Neural crest cell (in vitro differentiated cells): ENCODE data around the gene OXCT2. TPM values are rescaled to one million over a fixed set of nuclear protein-coding genes. Genes with fewer than 3 reads are reported as not detected.
"Not testable (repeated sequence)": the region's sequence is repeated elsewhere in the genome, so short reads cannot be mapped to it uniquely, and the experiment has no call there.

Source experiments
- DNase-seq: peaks from one replicate; pipeline ENCODE4 v3.0.0; 2021; ENCODE audit warnings: low read depth, mixed read lengths, low spot score
- H3K27ac Mint-ChIP-seq: one replicate; pipeline ENCODE4 v1.8.0; 2021; ENCODE audit warnings: mild to moderate bottlenecking, mixed read lengths; ENCODE audit not compliant: unreplicated experiment
- H3K27me3 Mint-ChIP-seq: 2 replicates; pipeline ENCODE4 v1.8.0; 2021; ENCODE audit warnings: low read depth, mild to moderate bottlenecking, mixed read lengths
- H3K36me3 Mint-ChIP-seq: 2 replicates; pipeline ENCODE4 v1.8.0; 2021; ENCODE audit warnings: low read depth, mild to moderate bottlenecking, mixed read lengths
- H3K4me1 Mint-ChIP-seq: 2 replicates; pipeline ENCODE4 v1.8.0; 2021; ENCODE audit warnings: mixed read lengths
- H3K4me3 Mint-ChIP-seq: one replicate; pipeline ENCODE4 v1.8.0; 2021; ENCODE audit warnings: mild to moderate bottlenecking, mixed read lengths
- H3K9me3 Mint-ChIP-seq: 2 replicates; pipeline ENCODE4 v1.8.0; 2021; ENCODE audit warnings: mixed read lengths
- CTCF ChIP-seq: fragments of 200-600 bp; sonication (generic); conservative IDR thresholded peaks from 2 replicates; pipeline ENCODE4 v1.5.0; 2021; ENCODE audit warnings: antibody characterized with exemption, mild to moderate bottlenecking
- total RNA-seq: library from RNA; stranded (reverse); gene quantifications from 2 replicates; pipeline ENCODE4 v1.2.1, GENCODE V29; 2021

The OXCT2 gene
- total RNA-seq, 1 donor from 2014 or later: 0.77 TPM

- H3K36me3 Mint-ChIP-seq, H3K4me1 Mint-ChIP-seq, H3K27me3 Mint-ChIP-seq, DNase-seq, H3K27ac Mint-ChIP-seq, H3K9me3 Mint-ChIP-seq: not testable (repeated sequence)
- peak overlapping the region; percentile 38 for H3K4me3 Mint-ChIP-seq
Observed at GRCh38 chr1:39770100-39771021, 787 bp downstream of the OXCT2 start.

DNA sequence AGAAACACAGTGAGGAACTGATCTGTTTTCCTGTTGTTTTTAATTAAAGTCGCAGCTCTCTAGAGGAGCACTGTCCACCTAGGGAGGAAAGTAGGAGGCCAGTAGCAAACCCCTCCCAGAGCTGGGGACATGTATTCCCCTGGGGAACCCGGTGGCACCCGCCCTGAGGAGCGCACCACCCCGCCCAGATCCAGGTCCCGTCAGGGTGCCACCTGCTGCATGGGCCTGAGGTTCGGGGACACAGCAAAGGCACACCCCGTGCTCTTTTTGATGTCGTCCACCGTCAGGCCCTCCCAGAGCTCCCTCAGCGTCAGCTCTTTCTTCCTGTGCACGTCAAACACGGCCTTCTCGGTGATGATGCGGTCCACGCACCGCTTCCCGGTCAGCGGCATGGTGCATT, 1.6 kb downstream of the OXCT2 start:
- H3K36me3 Mint-ChIP-seq, H3K27me3 Mint-ChIP-seq, H3K4me3 Mint-ChIP-seq, H3K4me1 Mint-ChIP-seq, DNase-seq, H3K9me3 Mint-ChIP-seq, H3K27ac Mint-ChIP-seq: not testable (repeated sequence)

DNA sequence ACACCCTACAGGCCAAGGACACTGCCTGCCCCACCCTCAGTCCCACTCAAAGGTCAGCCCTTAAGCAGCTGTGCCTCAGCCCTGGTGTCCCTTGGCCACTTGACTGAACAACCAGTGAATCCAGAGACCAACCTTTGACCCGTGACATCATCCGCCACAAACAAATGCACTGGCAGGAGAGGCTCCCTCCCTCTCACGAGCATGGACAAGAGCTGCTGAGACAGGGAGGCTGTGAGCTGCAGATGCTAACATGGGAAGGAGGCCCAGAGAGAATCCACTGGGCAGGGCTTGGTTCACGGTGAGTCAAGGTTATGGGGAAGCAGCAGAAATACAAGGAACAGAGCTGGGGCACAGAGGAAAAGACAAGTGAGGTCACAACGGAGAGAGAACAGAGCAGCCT, 4.7 kb downstream of the OXCT2 start:
- H3K4me3 Mint-ChIP-seq, H3K9me3 Mint-ChIP-seq, H3K27ac Mint-ChIP-seq, H3K27me3 Mint-ChIP-seq, H3K36me3 Mint-ChIP-seq, H3K4me1 Mint-ChIP-seq, DNase-seq: not testable (repeated sequence)

DNA sequence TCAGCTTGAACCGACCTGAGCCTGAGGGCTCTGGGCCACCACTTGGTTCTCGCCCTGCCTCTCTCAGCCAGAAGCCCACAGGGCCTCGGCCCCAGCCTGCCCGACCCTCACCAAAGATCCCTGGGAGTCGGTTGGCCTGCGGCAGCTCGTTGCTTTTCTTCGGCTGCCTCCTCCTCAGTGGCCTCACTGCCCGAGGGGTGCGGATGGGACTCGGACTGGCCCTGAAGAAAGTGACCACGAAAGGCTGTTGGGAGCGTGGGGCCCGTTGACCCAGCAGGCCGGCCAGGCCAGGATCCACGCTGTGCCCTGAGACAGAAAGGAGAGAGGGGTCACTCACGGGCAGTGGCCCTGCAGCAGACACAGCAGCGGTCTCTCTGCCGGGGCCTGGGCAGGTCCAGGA, 6.6 kb downstream of the OXCT2 start:
- not testable (repeated sequence) for H3K4me1 Mint-ChIP-seq, DNase-seq, H3K9me3 Mint-ChIP-seq, H3K4me3 Mint-ChIP-seq, H3K36me3 Mint-ChIP-seq, H3K27ac Mint-ChIP-seq, H3K27me3 Mint-ChIP-seq

DNA sequence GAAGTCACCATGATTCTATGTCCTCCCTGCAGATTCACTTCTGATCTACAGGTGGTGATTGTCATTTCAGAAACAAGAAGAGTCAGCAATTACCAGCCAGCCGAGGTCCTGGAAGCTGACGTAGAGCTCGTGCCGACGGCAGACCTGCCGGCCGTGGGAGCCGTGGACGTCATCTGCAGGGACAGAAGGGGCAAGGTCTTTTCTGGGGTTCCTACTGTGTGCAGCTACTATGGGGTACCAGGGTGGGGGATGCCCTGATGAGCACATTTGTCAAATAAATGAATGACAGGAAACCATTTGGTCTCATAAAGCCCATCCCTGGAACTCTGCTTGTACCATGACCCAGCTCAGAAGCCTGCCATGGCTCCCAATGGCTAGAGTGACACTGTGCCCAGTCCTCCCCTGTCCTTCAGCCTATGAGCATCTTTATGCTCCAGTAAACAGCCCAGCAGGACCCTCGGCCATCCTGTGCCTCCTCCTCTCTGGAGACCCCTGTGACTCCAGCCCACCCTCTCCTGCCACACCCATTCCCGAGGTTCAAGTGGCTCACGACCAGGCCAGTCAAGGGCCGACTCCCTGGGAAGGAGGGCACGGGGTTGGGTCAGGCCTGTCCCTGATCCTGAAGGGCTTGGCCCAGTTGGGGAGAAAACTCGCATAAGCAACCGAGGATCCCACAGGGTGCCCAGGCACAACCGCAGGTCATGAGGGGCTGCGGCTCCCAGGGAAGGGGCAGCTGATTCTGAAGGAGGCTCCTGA, 7.4 kb downstream of the OXCT2 start:
- H3K27ac Mint-ChIP-seq, H3K36me3 Mint-ChIP-seq, H3K4me3 Mint-ChIP-seq, H3K4me1 Mint-ChIP-seq, H3K9me3 Mint-ChIP-seq, H3K27me3 Mint-ChIP-seq, DNase-seq: not testable (repeated sequence)

- no peak for DNase-seq
- TF ChIP-seq CTCF: no peak
- no peak overlapping the region for H3K27ac Mint-ChIP-seq
- H3K9me3 Mint-ChIP-seq: no peaks in the 10 kb centered on the region
- peaks cover 4% of the 10 kb centered on the region for H3K4me1 Mint-ChIP-seq
- no peaks in the 10 kb centered on the region for H3K27me3 Mint-ChIP-seq
- H3K36me3 Mint-ChIP-seq: peaks cover 6% of the 10 kb centered on the region
- H3K4me3 Mint-ChIP-seq: no peak overlapping the region
Observed at GRCh38 chr1:39762550-39763540, 8.3 kb downstream of the OXCT2 start.

DNA sequence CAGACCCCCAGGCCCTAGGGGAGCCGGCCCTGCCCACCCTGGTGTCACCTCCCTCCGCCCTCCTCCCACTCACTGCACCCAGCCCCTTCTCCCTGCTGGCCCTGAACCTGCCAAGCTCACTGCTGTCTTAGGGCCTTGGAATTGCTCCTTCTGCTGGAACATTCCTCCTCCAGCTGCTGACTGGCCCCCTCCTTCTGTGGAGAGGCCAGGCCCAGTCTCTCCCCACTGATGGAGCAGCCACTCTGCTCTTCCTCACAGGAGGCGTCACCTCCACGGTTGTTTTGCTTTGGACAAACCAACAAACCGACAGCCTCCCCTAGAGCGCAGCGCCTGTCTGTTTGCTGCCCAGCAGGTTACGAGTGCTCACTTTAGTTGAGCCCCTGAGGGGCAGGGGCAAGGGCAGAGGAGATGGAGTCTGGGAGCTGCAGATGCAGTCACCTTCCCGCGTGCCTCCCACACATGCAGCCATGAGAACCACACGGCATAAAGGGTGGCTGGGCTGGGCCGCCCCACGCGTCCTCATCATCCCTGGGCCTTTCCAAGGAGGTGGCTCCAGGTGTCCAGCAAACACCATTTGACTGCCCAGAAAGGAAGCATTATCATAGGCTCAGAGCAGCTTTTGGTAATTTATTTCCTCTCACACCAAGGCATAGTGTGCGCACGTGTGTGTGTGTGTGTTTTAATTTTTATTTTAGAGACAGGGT, 9.4 kb downstream of the OXCT2 start:
- H3K4me3 Mint-ChIP-seq: no peak overlapping the region
- DNase-seq: no peak
- H3K4me1 Mint-ChIP-seq: peaks cover 4% of the 10 kb centered on the region
- no peak overlapping the region for H3K27ac Mint-ChIP-seq
- no peaks in the 10 kb centered on the region for H3K9me3 Mint-ChIP-seq
- H3K27me3 Mint-ChIP-seq: no peaks in the 10 kb centered on the region
- no peak for TF ChIP-seq CTCF
- H3K36me3 Mint-ChIP-seq: peaks cover 6% of the 10 kb centered on the region
